ENCODE results near the gene SPRR3. TPM values are rescaled to one million over a fixed set of nuclear protein-coding genes. Genes with fewer than 3 reads are reported as not detected.

SPRR3 gene
- total RNA-seq (2022; extraction: Qiagen RNA extraction) = not detected in 5 replicates

GRCh38 chr1:153001382-153001781 lies at the start of gene SPRR3:
Gene SPRR3 (plus strand): TSS chr1:153001749. CDS start chr1:153003021, 1,272 bp downstream.

GRCh38 chr1:152970495-152970894 lies 31.1 kb upstream of the SPRR3 start, which contains the start of gene SPRR4:
Gene SPRR4 (plus strand): TSS chr1:152970648. CDS start chr1:152971891, 1,243 bp downstream.

GRCh38 chr1:152983743-152984142 lies 17.8 kb upstream of the SPRR3 start, which contains the start of gene SPRR1A:
Gene SPRR1A (plus strand): TSS chr1:152984081. CDS start chr1:152985231, 1,150 bp downstream.

GRCh38 chr1:153030895-153031294 lies 29.3 kb downstream of the SPRR3 start, which contains the start of gene SPRR1B:
Gene SPRR1B (plus strand): TSS chr1:153031203. CDS start chr1:153032346, 1,143 bp downstream.

GRCh38 chr1:153040950-153041631 lies 39.5 kb downstream of the SPRR3 start, which contains the start of gene SPRR2D:
Gene SPRR2D (minus strand): TSS chr1:153041120. CDS start chr1:153040346, 774 bp downstream.

Other genes with a start within 250 kb of the SPRR3 start
- gene KPRP, start 243.7 kb upstream of the SPRR3 start, total RNA-seq (2022; extraction: Qiagen RNA extraction) = not detected in 5 replicates
- gene LCE1F, start 226.6 kb upstream of the SPRR3 start, total RNA-seq (2022; extraction: Qiagen RNA extraction) = not detected in 5 replicates
- 0.08 to 0.17 TPM (median 0.12 TPM) in 3 of 5 replicates, not detected in the others for gene LCE1E, start 215.5 kb upstream of the SPRR3 start, total RNA-seq (2022; extraction: Qiagen RNA extraction)
- not detected in 5 replicates for gene LCE1D, start 205.0 kb upstream of the SPRR3 start, total RNA-seq (2022; extraction: Qiagen RNA extraction)
- not detected in 5 replicates for gene LCE1C, start 195.1 kb upstream of the SPRR3 start, total RNA-seq (2022; extraction: Qiagen RNA extraction)
- 0.11 TPM in 1 of 5 replicates, not detected in the others for gene LCE1B, start 189.8 kb upstream of the SPRR3 start, total RNA-seq (2022; extraction: Qiagen RNA extraction)
- not detected in 5 replicates for gene LCE1A, start 174.3 kb upstream of the SPRR3 start, total RNA-seq (2022; extraction: Qiagen RNA extraction)
- not detected in 5 replicates for gene LCE6A, start 158.9 kb upstream of the SPRR3 start, total RNA-seq (2022; extraction: Qiagen RNA extraction)
- not detected in 5 replicates for gene LCE7A, start 141.8 kb upstream of the SPRR3 start, total RNA-seq (2022; extraction: Qiagen RNA extraction)
- not detected in 5 replicates for gene SMCP, start 123.4 kb upstream of the SPRR3 start, total RNA-seq (2022; extraction: Qiagen RNA extraction)
- 0.07 to 0.09 TPM (median 0.08 TPM) in 3 of 5 replicates, not detected in the others for gene IVL, start 93.2 kb upstream of the SPRR3 start, total RNA-seq (2022; extraction: Qiagen RNA extraction)
- gene SPRR5, start 54.5 kb upstream of the SPRR3 start, total RNA-seq (2022; extraction: Qiagen RNA extraction) = not detected in 5 replicates
- gene SPRR4, start 31.1 kb upstream of the SPRR3 start, total RNA-seq (2022; extraction: Qiagen RNA extraction) = not detected in 5 replicates
- not detected in 5 replicates for gene SPRR1A, start 17.7 kb upstream of the SPRR3 start, total RNA-seq (2022; extraction: Qiagen RNA extraction)
- not detected in 5 replicates for gene SPRR1B, start 29.5 kb downstream of the SPRR3 start, total RNA-seq (2022; extraction: Qiagen RNA extraction)
- 0.18 TPM in 1 of 5 replicates, not detected in the others for gene SPRR2D, start 39.4 kb downstream of the SPRR3 start, total RNA-seq (2022; extraction: Qiagen RNA extraction)
- not detected in 5 replicates for gene SPRR2A, start 55.8 kb downstream of the SPRR3 start, total RNA-seq (2022; extraction: Qiagen RNA extraction)
- gene SPRR2B, start 69.9 kb downstream of the SPRR3 start, total RNA-seq (2022; extraction: Qiagen RNA extraction) = not detected in 5 replicates
- gene SPRR2E, start 92.8 kb downstream of the SPRR3 start, total RNA-seq (2022; extraction: Qiagen RNA extraction) = not detected in 5 replicates
- gene SPRR2F, start 111.8 kb downstream of the SPRR3 start, total RNA-seq (2022; extraction: Qiagen RNA extraction) = not detected in 5 replicates
- not detected in 5 replicates for gene SPRR2G, start 149.1 kb downstream of the SPRR3 start, total RNA-seq (2022; extraction: Qiagen RNA extraction)
- not detected in 5 replicates for gene LELP1, start 201.7 kb downstream of the SPRR3 start, total RNA-seq (2022; extraction: Qiagen RNA extraction)
- gene PRR9, start 215.8 kb downstream of the SPRR3 start, total RNA-seq (2022; extraction: Qiagen RNA extraction) = not detected in 5 replicates

All from A549 treated with Hydrocortisone at 1 μM for 4 hours (cell line).